Measurements from ENCODE around the gene ZNF554. TPM values are rescaled to one million over a fixed set of nuclear protein-coding genes. Genes with fewer than 3 reads are reported as not detected.

The ZNF554 gene
- total RNA-seq, 2 donors from 2014 or later = 4.3 to 4.5 TPM

DNA sequence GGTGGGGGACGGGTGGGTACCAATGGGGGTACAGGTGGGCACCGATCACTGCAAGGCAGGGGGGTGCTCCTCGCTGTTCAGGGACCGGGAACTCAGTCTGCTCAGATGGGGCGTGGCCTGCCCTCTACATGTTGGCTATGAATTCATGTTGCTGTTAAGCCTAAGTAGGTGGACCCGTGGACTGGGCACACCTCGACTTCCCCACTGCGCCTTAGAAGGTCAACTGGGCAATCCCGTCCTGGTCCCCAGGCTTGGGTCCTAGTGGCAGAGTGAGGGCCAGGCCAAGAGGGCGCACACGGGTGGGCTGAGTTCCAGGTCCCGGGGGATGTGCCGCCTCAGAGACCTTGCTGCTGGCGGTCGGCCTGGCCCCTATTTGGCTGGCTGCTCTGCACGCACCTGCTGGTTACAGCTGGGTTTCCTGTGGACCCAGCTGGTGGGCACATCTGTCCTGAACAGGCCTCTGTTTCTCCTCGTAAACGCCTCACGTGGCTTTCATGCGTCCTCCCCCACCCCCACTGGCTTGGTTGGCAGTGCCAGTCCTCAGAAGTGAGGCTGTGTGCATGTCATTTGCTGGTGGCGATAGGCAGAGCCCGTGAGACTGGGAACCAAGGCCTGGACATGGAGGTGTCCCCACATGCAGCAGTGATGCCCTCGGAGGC lies 13.5 kb upstream of the ZNF554 start:
- no peak overlapping the region for H3K4me3 Mint-ChIP-seq
- no peaks in the 10 kb centered on the region for H3K27me3 Mint-ChIP-seq (ENCODE audit: low read depth)
- peaks cover 9 to 15% of the 10 kb centered on the region in 2 donors for H3K36me3 Mint-ChIP-seq (ENCODE audit: insufficient read depth in 2 of 2)
- H3K4me1 Mint-ChIP-seq (ENCODE audit: low read depth) = peaks cover 6% of the 10 kb centered on the region
- DNase-seq (no peak), ATAC-seq (replicated peaks in 1 of 2) (no peak)
- H3K9me3 Mint-ChIP-seq = no peaks in the 10 kb centered on the region
- no peak overlapping the region for H3K27ac Mint-ChIP-seq

DNA sequence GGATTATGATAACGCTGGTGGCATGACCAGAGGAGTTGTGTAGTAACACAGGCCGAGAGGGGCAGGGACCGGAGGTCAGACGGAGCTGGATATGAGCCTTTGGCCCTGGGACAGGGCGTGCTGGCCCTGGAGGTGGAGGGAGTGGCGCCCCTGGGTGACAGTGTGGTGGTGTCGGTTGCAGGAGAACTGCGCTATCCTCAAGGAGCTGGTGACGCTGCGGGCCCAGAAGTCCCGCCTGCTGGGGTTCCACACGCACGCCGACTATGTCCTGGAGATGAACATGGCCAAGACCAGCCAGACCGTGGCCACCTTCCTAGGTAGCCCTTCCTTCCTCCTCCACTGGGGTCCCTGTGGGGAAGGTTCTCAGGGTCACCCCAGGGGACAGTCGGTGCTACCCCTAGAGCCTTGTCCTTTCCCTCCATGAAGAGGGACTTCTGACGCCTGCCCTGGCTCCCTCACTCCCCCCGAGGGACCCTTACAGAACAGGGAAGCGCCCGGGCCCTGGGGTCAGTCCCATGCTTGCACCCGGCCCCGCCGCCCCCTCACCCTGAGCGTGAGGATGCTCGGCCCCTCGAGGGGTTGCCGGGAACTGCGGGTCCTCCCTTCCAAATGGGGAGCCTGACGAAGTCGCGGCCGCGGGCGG lies 12.8 kb upstream of the ZNF554 start:
- Mint-ChIP-seq H3K9me3 (no peaks in the 10 kb centered on the region), H3K27me3 (ENCODE audit: low read depth) (no peaks in the 10 kb centered on the region), H3K36me3 (ENCODE audit: insufficient read depth in 2 of 2) (peaks cover 8 to 15% of the 10 kb centered on the region in 2 donors), H3K27ac (no peak overlapping the region), H3K4me3 (no peak overlapping the region), H3K4me1 (ENCODE audit: low read depth) (peaks cover 6% of the 10 kb centered on the region)
- DNase-seq = no peak
- no peak for ATAC-seq (replicated peaks in 1 of 2)

DNA sequence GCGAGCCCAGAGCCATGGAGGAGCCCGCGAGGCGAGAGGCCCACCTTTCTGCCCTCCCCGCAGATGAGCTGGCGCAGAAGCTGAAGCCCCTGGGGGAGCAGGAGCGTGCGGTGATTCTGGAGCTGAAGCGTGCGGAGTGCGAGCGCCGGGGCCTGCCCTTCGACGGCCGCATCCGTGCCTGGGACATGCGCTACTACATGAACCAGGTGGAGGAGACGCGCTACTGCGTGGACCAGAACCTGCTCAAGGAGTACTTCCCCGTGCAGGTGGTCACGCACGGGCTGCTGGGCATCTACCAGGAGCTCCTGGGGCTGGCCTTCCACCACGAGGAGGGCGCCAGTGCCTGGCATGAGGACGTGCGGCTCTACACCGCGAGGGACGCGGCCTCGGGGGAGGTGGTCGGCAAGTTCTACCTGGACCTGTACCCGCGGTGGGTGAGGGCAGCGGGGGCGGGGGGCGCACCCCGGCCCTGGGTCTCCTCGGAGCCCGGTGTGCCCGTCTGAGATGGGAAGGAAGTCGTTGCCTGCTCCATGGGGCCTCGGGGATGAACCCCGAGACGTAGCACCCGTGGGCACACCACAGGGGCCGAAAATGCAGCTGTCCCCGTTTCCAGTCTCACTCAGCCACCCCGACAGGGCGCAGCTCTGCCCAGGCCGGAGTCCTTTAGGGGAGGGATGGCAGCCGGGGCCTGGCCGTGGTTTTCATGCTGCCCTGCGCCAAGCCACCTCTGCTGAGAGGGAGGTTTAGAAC lies 12.1 kb upstream of the ZNF554 start:
- Mint-ChIP-seq H3K36me3 (ENCODE audit: insufficient read depth in 2 of 2) (peaks cover 7 to 14% of the 10 kb centered on the region in 2 donors), H3K27me3 (ENCODE audit: low read depth) (no peaks in the 10 kb centered on the region), H3K9me3 (no peaks in the 10 kb centered on the region), H3K4me1 (ENCODE audit: low read depth) (peaks cover 4% of the 10 kb centered on the region), H3K4me3 (no peak overlapping the region), H3K27ac (no peak overlapping the region)
- DNase-seq = no peak
- ATAC-seq (replicated peaks in 1 of 2) = no peak

DNA sequence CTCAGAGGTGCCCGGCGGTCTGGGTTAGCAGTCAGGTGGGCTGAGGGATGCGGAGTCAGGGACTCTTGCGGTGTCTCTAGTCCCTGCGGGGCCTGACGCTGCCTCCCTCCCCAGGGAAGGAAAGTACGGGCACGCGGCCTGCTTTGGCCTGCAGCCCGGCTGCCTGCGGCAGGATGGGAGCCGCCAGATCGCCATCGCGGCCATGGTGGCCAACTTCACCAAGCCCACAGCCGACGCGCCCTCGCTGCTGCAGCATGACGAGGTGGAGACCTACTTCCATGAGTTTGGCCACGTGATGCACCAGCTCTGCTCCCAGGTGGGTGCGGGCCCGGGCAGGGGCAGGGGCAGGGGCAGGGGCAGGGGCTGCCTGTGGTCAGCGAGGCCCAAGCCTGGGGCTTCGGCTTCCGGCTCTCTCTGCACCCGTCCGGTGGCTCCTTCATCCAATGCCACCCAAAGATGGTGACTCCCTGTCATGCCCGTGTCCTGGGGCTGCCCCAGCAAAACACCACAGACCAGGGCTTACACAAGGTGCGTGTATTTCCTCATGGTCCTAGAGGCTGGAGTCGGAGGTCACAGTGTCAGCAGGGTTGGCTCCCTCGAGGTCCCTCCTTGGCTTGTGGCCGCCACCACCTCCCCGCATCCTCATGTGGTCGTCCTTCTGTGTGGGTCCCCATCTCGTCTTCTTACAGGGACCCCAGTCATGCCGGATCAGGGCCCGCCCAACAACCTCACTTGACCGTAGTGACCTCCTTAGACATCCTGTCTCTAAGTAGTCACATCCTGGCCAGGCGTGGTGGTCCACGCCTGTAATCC lies 11.3 kb upstream of the ZNF554 start:
- ATAC-seq (replicated peaks in 1 of 2) (no peak), DNase-seq (no peak)
- H3K27ac Mint-ChIP-seq = no peak overlapping the region
- H3K9me3 Mint-ChIP-seq = no peaks in the 10 kb centered on the region
- no peaks in the 10 kb centered on the region for H3K4me1 Mint-ChIP-seq (ENCODE audit: low read depth)
- no peaks in the 10 kb centered on the region for H3K27me3 Mint-ChIP-seq (ENCODE audit: low read depth)
- peaks cover 5 to 10% of the 10 kb centered on the region in 2 donors for H3K36me3 Mint-ChIP-seq (ENCODE audit: insufficient read depth in 2 of 2)
- no peak overlapping the region for H3K4me3 Mint-ChIP-seq

DNA sequence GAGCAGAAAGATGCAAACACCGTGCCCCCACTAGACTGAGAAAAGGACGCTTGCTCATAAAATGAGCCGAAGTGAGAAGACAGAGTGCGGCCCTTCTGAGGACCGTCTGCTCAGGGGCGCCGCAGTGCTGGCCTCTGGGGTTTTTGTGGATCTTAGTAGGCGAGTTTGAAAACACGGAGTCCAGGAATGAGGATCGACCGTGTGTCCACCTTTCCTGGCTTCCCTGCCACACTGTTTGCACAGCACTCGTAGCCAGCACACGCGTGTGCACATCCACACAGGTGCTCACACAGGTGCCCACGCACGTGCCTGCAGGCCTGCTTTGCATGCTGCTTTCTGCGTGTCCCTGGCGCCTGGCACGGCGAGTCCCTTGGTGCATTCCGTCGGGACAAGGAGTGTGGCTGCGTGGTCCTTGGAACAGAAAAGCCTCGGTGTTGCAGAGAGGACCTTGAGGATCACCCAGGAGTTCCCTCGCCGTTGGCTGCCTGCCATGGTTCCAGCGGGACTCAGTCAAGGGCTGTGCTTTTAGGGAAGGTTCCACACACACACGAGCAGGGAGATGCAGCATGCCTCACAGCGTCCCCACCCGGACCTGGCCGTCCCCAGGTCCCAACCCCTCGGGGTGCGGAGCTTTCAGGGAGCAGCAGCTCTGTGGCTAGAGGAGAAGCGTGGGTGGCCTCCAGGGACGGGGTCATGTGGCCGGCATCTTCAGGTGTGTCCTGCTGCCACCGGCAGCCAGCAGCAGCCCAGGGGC lies 10.1 kb upstream of the ZNF554 start:
- H3K36me3 Mint-ChIP-seq (ENCODE audit: insufficient read depth in 2 of 2) = peaks cover 5 to 7% of the 10 kb centered on the region in 2 donors

DNA sequence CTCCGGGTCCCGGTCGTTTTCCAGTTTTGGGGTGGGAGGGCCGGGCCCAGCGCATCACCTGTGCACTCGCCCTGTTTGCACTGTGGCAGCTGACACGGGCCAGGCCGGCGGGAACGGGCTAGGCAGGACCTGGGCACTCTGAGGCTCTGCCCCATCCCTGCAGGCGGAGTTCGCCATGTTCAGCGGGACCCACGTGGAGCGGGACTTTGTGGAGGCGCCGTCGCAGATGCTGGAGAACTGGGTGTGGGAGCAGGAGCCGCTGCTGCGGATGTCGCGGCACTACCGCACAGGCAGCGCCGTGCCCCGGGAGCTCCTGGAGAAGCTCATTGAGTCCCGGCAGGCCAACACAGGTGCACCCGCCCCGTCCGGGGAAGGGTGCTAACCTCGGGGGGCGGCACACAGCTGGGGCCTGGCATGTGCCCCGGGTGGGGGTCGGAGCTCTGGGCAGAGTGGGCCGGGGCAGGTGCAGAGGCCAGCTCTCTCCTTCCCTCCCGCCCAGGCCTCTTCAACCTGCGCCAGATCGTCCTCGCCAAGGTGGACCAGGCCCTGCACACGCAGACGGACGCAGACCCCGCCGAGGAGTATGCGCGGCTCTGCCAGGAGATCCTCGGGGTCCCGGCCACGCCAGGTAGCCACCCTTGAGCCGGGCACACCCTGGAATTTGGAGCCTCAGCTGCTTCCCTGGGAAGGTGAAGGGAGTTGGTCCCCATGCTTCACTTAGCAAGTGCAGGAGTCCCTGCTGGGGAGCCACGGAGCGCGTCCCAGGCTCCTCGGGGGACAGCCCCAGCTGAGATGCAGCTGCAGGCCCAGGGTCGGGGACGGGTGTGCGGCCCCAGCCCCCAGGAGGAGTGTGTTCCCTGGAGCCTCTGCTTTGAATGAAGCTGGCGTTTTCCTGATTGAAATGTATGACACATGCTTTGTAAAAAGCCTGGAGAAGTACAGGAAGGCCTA lies 9.3 kb upstream of the ZNF554 start:
- H3K36me3 Mint-ChIP-seq (ENCODE audit: insufficient read depth in 2 of 2) = peaks cover 4 to 6% of the 10 kb centered on the region in 2 donors
- H3K27me3 Mint-ChIP-seq (ENCODE audit: low read depth) = no peaks in the 10 kb centered on the region
- H3K4me1 Mint-ChIP-seq (ENCODE audit: low read depth) = no peaks in the 10 kb centered on the region
- ATAC-seq (replicated peaks in 1 of 2) (no peak), DNase-seq (no peak)
- H3K9me3 Mint-ChIP-seq = no peaks in the 10 kb centered on the region
- no peak overlapping the region for H3K4me3 Mint-ChIP-seq
- H3K27ac Mint-ChIP-seq = no peak overlapping the region

More for the DNA sequence above, 10.1 kb upstream of the ZNF554 start:
- H3K27me3 Mint-ChIP-seq (ENCODE audit: low read depth) = no peaks in the 10 kb centered on the region
- no peak overlapping the region for H3K4me3 Mint-ChIP-seq
- no peak for ATAC-seq (replicated peaks in 1 of 2)
- H3K27ac Mint-ChIP-seq = no peak overlapping the region
- DNase-seq = no peak
- H3K4me1 Mint-ChIP-seq (ENCODE audit: low read depth) = no peaks in the 10 kb centered on the region
- no peaks in the 10 kb centered on the region for H3K9me3 Mint-ChIP-seq

DNA sequence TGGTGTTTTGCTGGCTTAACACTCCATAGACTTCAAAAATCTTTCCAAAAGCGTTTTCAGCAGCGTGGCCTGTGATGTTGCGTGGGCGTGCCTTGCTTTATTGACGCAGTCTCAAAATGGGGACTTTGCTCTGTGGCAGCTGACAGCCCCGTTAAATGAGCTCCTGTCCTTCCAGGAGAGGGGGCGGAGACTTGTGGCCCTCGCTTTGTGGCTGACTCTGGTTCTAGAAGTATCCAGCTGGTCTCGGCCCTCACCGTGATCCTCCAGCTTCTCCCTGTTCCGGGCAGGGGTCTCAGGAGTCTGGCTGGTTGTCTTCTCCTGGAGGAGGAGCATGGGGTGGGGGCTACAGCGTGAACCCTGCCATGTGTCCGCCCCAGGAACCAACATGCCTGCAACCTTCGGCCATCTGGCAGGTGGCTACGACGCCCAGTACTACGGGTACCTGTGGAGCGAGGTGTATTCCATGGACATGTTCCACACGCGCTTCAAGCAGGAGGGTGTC lies 8.4 kb upstream of the ZNF554 start:
- H3K9me3 Mint-ChIP-seq = no peaks in the 10 kb centered on the region
- no peak overlapping the region for H3K4me3 Mint-ChIP-seq
- no peaks in the 10 kb centered on the region for H3K27me3 Mint-ChIP-seq (ENCODE audit: low read depth)
- H3K27ac Mint-ChIP-seq = no peak overlapping the region
- DNase-seq (no peak), ATAC-seq (replicated peaks in 1 of 2) (no peak)
- H3K4me1 Mint-ChIP-seq (ENCODE audit: low read depth) = no peaks in the 10 kb centered on the region
- peaks cover 3 to 4% of the 10 kb centered on the region in 2 donors for H3K36me3 Mint-ChIP-seq (ENCODE audit: insufficient read depth in 2 of 2)

DNA sequence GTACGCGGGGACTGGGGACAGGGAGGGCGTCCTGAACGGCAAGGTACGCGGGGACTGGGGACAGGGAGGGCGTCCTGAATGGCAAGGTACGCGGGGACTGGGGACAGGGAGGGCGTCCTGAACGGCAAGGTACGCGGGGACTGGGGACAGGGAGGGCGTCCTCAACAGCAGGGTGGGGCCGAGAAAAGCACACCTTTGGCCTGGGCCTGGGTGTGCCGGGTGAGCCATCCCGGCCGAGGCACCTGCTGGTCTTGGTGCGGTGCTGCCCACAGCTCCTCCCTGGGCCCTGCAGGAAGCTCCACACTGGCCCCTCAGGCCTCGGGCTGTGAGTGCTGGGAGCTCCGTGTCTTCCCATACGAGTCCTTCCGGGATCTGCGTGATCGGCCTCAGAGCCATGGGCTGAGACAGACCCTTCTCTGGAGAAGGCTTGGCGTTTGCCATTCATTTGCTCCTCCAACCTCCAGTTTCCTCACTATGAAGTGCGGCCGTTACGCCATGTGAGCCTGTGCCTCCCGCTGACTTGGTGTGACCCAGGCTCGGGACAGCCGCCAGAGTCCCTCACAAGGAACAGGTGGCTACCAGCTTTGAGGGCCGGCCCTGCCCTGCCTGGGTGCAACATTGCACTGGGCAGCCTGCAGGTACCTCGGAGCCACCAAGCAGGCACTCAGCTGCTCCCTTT lies 7.8 kb upstream of the ZNF554 start:
- DNase-seq (no peak), ATAC-seq (replicated peaks in 1 of 2) (no peak)
- no peaks in the 10 kb centered on the region for H3K9me3 Mint-ChIP-seq
- H3K36me3 Mint-ChIP-seq (ENCODE audit: insufficient read depth in 2 of 2) = peaks cover 3 to 4% of the 10 kb centered on the region in 2 donors
- no peaks in the 10 kb centered on the region for H3K27me3 Mint-ChIP-seq (ENCODE audit: low read depth)
- no peak overlapping the region for H3K4me3 Mint-ChIP-seq
- H3K4me1 Mint-ChIP-seq (ENCODE audit: low read depth) = no peaks in the 10 kb centered on the region
- H3K27ac Mint-ChIP-seq = no peak overlapping the region

DNA sequence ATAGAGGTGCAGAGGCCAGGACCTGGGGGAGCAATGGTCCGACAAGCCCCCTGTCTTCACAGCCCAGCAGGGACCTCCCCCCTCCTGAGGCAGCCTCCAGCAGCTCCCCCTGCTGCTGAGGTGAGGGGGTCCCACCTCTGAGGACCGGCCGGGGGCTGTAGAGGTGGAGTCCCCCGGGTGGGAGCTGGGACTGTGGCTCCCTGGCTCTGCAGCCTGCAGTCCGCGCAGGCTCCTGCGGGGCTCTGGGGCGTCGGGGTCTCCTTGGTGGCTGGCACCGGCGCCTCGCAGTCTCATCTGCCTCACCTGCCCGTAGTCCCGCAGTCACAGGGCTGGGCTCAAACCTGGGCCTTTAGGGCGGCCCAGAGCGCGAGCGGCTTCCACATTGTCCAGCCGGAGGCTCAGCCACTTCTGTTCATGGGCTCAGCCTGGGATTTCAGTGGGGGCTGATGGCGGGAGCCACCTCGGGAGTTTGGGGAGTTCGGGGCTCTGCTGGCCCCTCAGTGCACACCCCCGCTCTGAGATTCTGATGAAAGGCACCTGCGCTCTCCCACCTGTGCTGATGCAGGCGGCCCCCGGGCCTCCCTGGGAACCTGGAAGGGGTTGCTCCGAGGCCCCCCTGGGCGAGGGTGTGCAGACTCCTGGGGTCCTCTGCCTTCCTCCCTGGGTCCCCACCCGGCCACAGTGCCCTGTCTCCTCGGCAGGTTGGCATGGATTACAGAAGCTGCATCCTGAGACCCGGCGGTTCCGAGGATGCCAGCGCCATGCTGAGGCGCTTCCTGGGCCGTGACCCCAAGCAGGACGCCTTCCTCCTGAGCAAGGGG lies 7.0 kb upstream of the ZNF554 start:
- DNase-seq (no peak), ATAC-seq (replicated peaks in 1 of 2) (no peak)
- H3K4me1 Mint-ChIP-seq (ENCODE audit: low read depth) = peaks cover 5% of the 10 kb centered on the region
- H3K9me3 Mint-ChIP-seq = peaks cover 0 to 1% of the 10 kb centered on the region in 2 donors
- H3K4me3 Mint-ChIP-seq = no peak overlapping the region
- H3K36me3 Mint-ChIP-seq (ENCODE audit: insufficient read depth in 2 of 2) = peaks cover 3 to 4% of the 10 kb centered on the region in 2 donors
- H3K27me3 Mint-ChIP-seq (ENCODE audit: low read depth) = no peaks in the 10 kb centered on the region
- no peak overlapping the region for H3K27ac Mint-ChIP-seq

DNA sequence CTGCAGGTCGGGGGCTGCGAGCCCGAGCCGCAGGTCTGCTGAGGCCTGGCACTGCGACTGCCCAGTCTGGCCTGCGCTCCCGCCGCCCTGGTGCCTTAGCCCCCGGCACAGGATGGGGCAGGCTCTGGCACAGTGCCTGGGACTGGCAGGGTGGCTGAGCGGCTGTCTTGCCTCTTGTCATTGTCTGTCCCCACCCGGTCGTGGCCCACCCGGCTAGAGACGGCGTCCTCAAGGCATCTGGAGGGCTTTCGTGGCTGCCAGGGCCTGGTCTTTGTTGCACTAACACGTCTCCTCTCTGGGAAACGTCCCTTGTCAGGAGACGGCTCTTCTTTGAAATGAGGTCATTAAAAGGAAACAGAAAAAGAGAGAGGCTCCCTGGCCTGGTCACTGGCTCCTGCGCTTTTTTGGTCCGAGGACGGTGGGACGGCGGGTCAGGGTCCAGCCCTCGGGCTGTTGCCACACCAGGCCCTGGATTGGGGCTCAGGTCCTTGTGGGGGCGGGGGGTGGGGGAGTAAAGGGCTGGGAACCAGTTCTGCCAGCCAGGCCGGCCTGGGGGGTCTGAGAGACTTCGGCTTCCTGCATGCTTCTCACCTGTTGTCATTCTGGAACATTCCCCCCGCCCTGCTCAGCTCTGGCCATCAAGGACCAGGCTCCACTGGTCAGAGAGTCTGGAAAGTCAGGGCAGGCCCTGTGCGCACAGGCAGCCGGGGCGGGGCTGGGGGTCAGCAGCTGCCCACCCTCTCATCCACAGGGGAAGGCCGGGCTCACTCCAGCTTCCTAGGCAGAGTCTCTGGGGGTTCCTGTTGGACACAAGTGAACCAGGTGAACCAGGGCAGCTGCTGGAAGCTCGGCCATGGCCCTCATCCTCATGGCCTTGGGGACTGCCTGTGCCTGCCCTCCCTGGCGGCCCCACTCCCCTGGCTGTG lies 6.2 kb upstream of the ZNF554 start:
- Mint-ChIP-seq H3K4me3 (no peak overlapping the region), H3K27ac (no peak overlapping the region), H3K27me3 (ENCODE audit: low read depth) (no peaks in the 10 kb centered on the region), H3K36me3 (ENCODE audit: insufficient read depth in 2 of 2) (peaks cover 4 to 5% of the 10 kb centered on the region in 2 donors), H3K4me1 (ENCODE audit: low read depth) (peaks cover 6% of the 10 kb centered on the region), H3K9me3 (peaks cover 1 to 4% of the 10 kb centered on the region in 2 donors)
- ATAC-seq (replicated peaks in 1 of 2) = no peak
- no peak for DNase-seq
